Stimulated activated CD4-positive, alpha-beta T cell treated with anti-CD3 and anti-CD28 coated beads, TNF-alpha, amount 100 ng/mL, for 1 hour (primary cell): ENCODE results near the gene SBF1.
"Not testable (repeated sequence)": the region's sequence is repeated elsewhere in the genome, so short reads cannot be mapped to it uniquely, and the experiment has no call there.

Experiments
- DNase-seq, 3 donors: peaks; one replicate each; pipeline ENCODE4 v3.0.0-alpha.2; 2020; ENCODE audit warnings: low read depth in 3 of 3, low spot score in 1 of 3

SBF1 gene

GRCh38 chr22:50432877-50433510, 41.8 kb downstream of the SBF1 start:
- not testable (repeated sequence) for DNase-seq

GRCh38 chr22:50432131-50432876, 42.5 kb downstream of the SBF1 start:
- no peak for DNase-seq

- DNase-seq: no peak
Measured at GRCh38 chr22:50425179-50425916, 49.5 kb downstream of the SBF1 start.

- DNase-seq: no peak
Measured at GRCh38 chr22:50423956-50424355, 50.9 kb downstream of the SBF1 start.

GRCh38 chr22:50422961-50423815, 51.6 kb downstream of the SBF1 start:
- no peak for DNase-seq

GRCh38 chr22:50422046-50422445, 52.8 kb downstream of the SBF1 start:
- DNase-seq: no peak

- no peak for DNase-seq
Measured at GRCh38 chr22:50420581-50420980, 54.3 kb downstream of the SBF1 start.

- no peak for DNase-seq
Measured at GRCh38 chr22:50420015-50420414, 54.8 kb downstream of the SBF1 start.

GRCh38 chr22:50419116-50419515, 55.7 kb downstream of the SBF1 start:
- DNase-seq: no peak

- DNase-seq: no peak
Measured at GRCh38 chr22:50418624-50419023, 56.2 kb downstream of the SBF1 start.

- DNase-seq: no peak
Measured at GRCh38 chr22:50417411-50418210, 57.2 kb downstream of the SBF1 start.

- DNase-seq: no peak
Measured at GRCh38 chr22:50416996-50417395, 57.8 kb downstream of the SBF1 start.

GRCh38 chr22:50415426-50415825, 59.4 kb downstream of the SBF1 start:
- no peak for DNase-seq

- DNase-seq: no peak
Measured at GRCh38 chr22:50414476-50415248, 60.2 kb downstream of the SBF1 start.

- not testable (repeated sequence) for DNase-seq
Measured at GRCh38 chr22:50408954-50409353, 65.9 kb downstream of the SBF1 start.

- no peak for DNase-seq
Measured at GRCh38 chr22:50408311-50408710, 66.5 kb downstream of the SBF1 start.

GRCh38 chr22:50406416-50407170, 68.2 kb downstream of the SBF1 start:
- DNase-seq: no peak

GRCh38 chr22:50403701-50404101, 71.1 kb downstream of the SBF1 start:
- no peak for DNase-seq

GRCh38 chr22:50401907-50402306, 72.9 kb downstream of the SBF1 start:
- no peak for DNase-seq
